HepG2 (cell line): ENCODE results near the gene DDX39B. TPM values are rescaled to one million over a fixed set of nuclear protein-coding genes. Genes with fewer than 3 reads are reported as not detected.

ENCODE experiments used
- ARHGAP35 ChIP-seq: sonication (generic); formaldehyde crosslinking; IDR thresholded peaks from 2 replicates; pipeline ENCODE4 v1.9.0; 2022; ENCODE audit warnings: mild to moderate bottlenecking, inconsistent platforms, moderate library complexity, missing genetic modification reagents, borderline replicate concordance
- CBFB ChIP-seq: sonication (generic); formaldehyde crosslinking; IDR thresholded peaks from 2 replicates; pipeline ENCODE4 v1.4.0; 2020; ENCODE audit warnings: missing genetic modification reagents
- DRAP1 ChIP-seq: IDR thresholded peaks from 2 replicates; pipeline ENCODE4 v1.6.1; 2016; ENCODE audit warnings: missing genetic modification reagents, missing compliant biosample characterization
- ETV5 ChIP-seq: IDR thresholded peaks from 2 replicates; pipeline ENCODE4 v1.6.1; 2018; ENCODE audit warnings: missing biosample characterization, missing genetic modification reagents, inconsistent platforms, borderline replicate concordance
- FOXP1 ChIP-seq, 2 experiments: fragments of 450-650 bp in 1 of 2; IDR thresholded peaks; 2 replicates each; pipeline ENCODE4 v1.6.1; 2017 to 2018; ENCODE audit warnings: antibody characterized with exemption in 1 of 2
- MXD4 ChIP-seq: IDR thresholded peaks from 2 replicates; pipeline ENCODE4 v1.6.1; 2016; ENCODE audit warnings: mild to moderate bottlenecking, missing biosample characterization, missing genetic modification reagents
- MYNN ChIP-seq: sonication (generic); formaldehyde crosslinking; IDR thresholded peaks from 2 replicates; pipeline ENCODE4 v1.4.0; 2020; ENCODE audit warnings: mild to moderate bottlenecking, low read depth, missing genetic modification reagents
- RARG ChIP-seq: sonication (generic); formaldehyde crosslinking; IDR thresholded peaks from 2 replicates; pipeline ENCODE4 v1.4.0; 2020; ENCODE audit warnings: low read depth, mild to moderate bottlenecking, missing genetic modification reagents
- SAP130 ChIP-seq: IDR thresholded peaks from 2 replicates; pipeline ENCODE4 v1.6.1; 2016; ENCODE audit warnings: low read depth
- SSRP1 ChIP-seq: IDR thresholded peaks from 2 replicates; pipeline ENCODE4 v1.6.1; 2016; ENCODE audit warnings: control low read depth
- TAF1 ChIP-seq: sonication (generic); formaldehyde crosslinking; IDR thresholded peaks from 2 replicates; pipeline ENCODE4 v1.4.0; 2020; ENCODE audit warnings: missing genetic modification reagents
- TBX2 ChIP-seq: sonication (generic); formaldehyde crosslinking; IDR thresholded peaks from 2 replicates; pipeline ENCODE4 v1.5.0; 2020; ENCODE audit warnings: missing genetic modification reagents, mild to moderate bottlenecking, borderline replicate concordance
- ZEB1 ChIP-seq: IDR thresholded peaks from 2 replicates; pipeline ENCODE4 v1.6.1; 2012; ENCODE audit warnings: mild to moderate bottlenecking, low read depth, inconsistent platforms; ENCODE audit not compliant: insufficient replicate concordance
- ZNF263 ChIP-seq: sonication (generic); formaldehyde crosslinking; IDR thresholded peaks from 2 replicates; pipeline ENCODE4 v1.4.0; 2020; ENCODE audit warnings: missing genetic modification reagents
- ZNF382 ChIP-seq: sonication (generic); formaldehyde crosslinking; IDR thresholded peaks from 2 replicates; pipeline ENCODE4 v1.5.0; 2020; ENCODE audit warnings: missing genetic modification reagents, mild to moderate bottlenecking, borderline replicate concordance
- ZNF543 ChIP-seq: sonication (generic); formaldehyde crosslinking; IDR thresholded peaks from 2 replicates; pipeline ENCODE4 v1.4.0; 2020; ENCODE audit warnings: mild to moderate bottlenecking, missing genetic modification reagents
- ZNF709 ChIP-seq: sonication (generic); formaldehyde crosslinking; IDR thresholded peaks from 2 replicates; pipeline ENCODE4 v1.5.0; 2020; ENCODE audit warnings: mild to moderate bottlenecking, missing genetic modification reagents
- polyA plus RNA-seq, 8 experiments: library from polyadenylated mRNA; depleted of rRNA in 3 of 8; stranded (reverse) in 7 of 8; unstranded in 1 of 8; fragments of >200 nt; fragmentation: Illumina TruSeq in 4 of 8; extraction: Trizol in 4 of 8; gene quantifications; 2 replicates each; pipeline versions ENCODE4 v1.2.1 to v1.2.3, GENCODE V29; 2011 to 2016; ENCODE audit warnings: low read depth in 4 of 8, missing spikeins in 1 of 8, mixed read lengths in 1 of 8; ENCODE audit not compliant: insufficient read depth in 1 of 8
- total RNA-seq, 5 experiments: library from RNA; depleted of rRNA; stranded (reverse); fragments of >200 nt; fragmentation: Illumina TruSeq; extraction: Trizol; gene quantifications; 2 replicates each; pipeline ENCODE4 v1.2.3, GENCODE V29; 2016; ENCODE audit warnings: low read depth in 1 of 5
- TF ChIP-seq, protein P1 (sequence below): sonication (generic); formaldehyde crosslinking; IDR thresholded peaks from 2 replicates; pipeline ENCODE4 v1.4.0; 2020; ENCODE audit warnings: missing genetic modification reagents, borderline replicate concordance
- TF ChIP-seq, protein P2 (sequence below): sonication (generic); formaldehyde crosslinking; IDR thresholded peaks from 2 replicates; pipeline ENCODE4 v1.5.1; 2020; ENCODE audit warnings: missing genetic modification reagents, mild to moderate bottlenecking, borderline replicate concordance
- TF ChIP-seq, protein P3 (sequence below): sonication (generic); formaldehyde crosslinking; IDR thresholded peaks from 2 replicates; pipeline ENCODE4 v1.4.0; 2020; ENCODE audit warnings: missing genetic modification reagents

Gene DDX39B
- total and polyA plus RNA-seq, 2 of the 13 experiments (the other 11 are each of a cell fraction or from before 2014, with no cell fraction given): 570 to 678 TPM

- TF ChIP-seq, protein P1, sequence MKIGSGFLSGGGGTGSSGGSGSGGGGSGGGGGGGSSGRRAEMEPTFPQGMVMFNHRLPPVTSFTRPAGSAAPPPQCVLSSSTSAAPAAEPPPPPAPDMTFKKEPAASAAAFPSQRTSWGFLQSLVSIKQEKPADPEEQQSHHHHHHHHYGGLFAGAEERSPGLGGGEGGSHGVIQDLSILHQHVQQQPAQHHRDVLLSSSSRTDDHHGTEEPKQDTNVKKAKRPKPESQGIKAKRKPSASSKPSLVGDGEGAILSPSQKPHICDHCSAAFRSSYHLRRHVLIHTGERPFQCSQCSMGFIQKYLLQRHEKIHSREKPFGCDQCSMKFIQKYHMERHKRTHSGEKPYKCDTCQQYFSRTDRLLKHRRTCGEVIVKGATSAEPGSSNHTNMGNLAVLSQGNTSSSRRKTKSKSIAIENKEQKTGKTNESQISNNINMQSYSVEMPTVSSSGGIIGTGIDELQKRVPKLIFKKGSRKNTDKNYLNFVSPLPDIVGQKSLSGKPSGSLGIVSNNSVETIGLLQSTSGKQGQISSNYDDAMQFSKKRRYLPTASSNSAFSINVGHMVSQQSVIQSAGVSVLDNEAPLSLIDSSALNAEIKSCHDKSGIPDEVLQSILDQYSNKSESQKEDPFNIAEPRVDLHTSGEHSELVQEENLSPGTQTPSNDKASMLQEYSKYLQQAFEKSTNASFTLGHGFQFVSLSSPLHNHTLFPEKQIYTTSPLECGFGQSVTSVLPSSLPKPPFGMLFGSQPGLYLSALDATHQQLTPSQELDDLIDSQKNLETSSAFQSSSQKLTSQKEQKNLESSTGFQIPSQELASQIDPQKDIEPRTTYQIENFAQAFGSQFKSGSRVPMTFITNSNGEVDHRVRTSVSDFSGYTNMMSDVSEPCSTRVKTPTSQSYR (CRISPR knock-in tag): peak; percentile 59; the same call in 1 of the 2 replicates
- TF ChIP-seq, protein P2, sequence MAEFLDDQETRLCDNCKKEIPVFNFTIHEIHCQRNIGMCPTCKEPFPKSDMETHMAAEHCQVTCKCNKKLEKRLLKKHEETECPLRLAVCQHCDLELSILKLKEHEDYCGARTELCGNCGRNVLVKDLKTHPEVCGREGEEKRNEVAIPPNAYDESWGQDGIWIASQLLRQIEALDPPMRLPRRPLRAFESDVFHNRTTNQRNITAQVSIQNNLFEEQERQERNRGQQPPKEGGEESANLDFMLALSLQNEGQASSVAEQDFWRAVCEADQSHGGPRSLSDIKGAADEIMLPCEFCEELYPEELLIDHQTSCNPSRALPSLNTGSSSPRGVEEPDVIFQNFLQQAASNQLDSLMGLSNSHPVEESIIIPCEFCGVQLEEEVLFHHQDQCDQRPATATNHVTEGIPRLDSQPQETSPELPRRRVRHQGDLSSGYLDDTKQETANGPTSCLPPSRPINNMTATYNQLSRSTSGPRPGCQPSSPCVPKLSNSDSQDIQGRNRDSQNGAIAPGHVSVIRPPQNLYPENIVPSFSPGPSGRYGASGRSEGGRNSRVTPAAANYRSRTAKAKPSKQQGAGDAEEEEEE (CRISPR knock-in tag): peak; percentile 81; the same call in 1 of the 2 replicates
- TF ChIP-seq FOXP1 (IDR thresholded peaks at IDR 0.05): 0 out of 2 replicates have a peak, but pooled peaks have one; percentile 5
- TF ChIP-seq FOXP1 (CRISPR knock-in tag; IDR thresholded peaks at IDR 0.05): no peak
- TF ChIP-seq, protein P3, sequence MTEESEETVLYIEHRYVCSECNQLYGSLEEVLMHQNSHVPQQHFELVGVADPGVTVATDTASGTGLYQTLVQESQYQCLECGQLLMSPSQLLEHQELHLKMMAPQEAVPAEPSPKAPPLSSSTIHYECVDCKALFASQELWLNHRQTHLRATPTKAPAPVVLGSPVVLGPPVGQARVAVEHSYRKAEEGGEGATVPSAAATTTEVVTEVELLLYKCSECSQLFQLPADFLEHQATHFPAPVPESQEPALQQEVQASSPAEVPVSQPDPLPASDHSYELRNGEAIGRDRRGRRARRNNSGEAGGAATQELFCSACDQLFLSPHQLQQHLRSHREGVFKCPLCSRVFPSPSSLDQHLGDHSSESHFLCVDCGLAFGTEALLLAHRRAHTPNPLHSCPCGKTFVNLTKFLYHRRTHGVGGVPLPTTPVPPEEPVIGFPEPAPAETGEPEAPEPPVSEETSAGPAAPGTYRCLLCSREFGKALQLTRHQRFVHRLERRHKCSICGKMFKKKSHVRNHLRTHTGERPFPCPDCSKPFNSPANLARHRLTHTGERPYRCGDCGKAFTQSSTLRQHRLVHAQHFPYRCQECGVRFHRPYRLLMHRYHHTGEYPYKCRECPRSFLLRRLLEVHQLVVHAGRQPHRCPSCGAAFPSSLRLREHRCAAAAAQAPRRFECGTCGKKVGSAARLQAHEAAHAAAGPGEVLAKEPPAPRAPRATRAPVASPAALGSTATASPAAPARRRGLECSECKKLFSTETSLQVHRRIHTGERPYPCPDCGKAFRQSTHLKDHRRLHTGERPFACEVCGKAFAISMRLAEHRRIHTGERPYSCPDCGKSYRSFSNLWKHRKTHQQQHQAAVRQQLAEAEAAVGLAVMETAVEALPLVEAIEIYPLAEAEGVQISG: peak; percentile 95
- peak; percentile 68 for TF ChIP-seq DRAP1 (CRISPR knock-in tag)
- TF ChIP-seq MYNN (CRISPR knock-in tag): no peak
- TF ChIP-seq ZNF543: peak; percentile 63; the same call in 1 of the 2 replicates
- TF ChIP-seq ARHGAP35 (CRISPR knock-in tag): 0 out of 2 replicates have a peak, but pooled peaks have one; percentile 78
- peak; percentile 92 for TF ChIP-seq SAP130 (CRISPR knock-in tag)
- TF ChIP-seq ETV5 (CRISPR knock-in tag): peak; percentile 88
- no peak; the same call in 1 of the 2 replicates for TF ChIP-seq ZNF263
- 0 out of 2 replicates have a peak, but pooled peaks have one; percentile 16 for TF ChIP-seq MXD4 (CRISPR knock-in tag)
- TF ChIP-seq CBFB: peak; percentile 81; the same call in 1 of the 2 replicates
- TF ChIP-seq TBX2 (CRISPR knock-in tag): peak; percentile 43; the same call in 1 of the 2 replicates
- no peak; the same call in 1 of the 2 replicates for TF ChIP-seq SSRP1 (CRISPR knock-in tag)
- TF ChIP-seq TAF1 (CRISPR knock-in tag): peak; percentile 59
- no peak for TF ChIP-seq ZNF382 (CRISPR knock-in tag)
- no peak; the same call in 1 of the 2 replicates for TF ChIP-seq RARG (CRISPR knock-in tag)
- 0 out of 2 replicates have a peak, but pooled peaks have one; percentile 13 for TF ChIP-seq ZNF709
- peak; percentile 72 for TF ChIP-seq ZEB1
These were observed 5.3 kb upstream of the DDX39B start, which contains the start of gene NFKBIL1 (continued) for GRCh38 chr6:31546958-31547726.
